Naive thymus-derived CD4-positive, alpha-beta T cell (primary cell): ENCODE results near the gene ASXL1. TPM values are rescaled to one million over a fixed set of nuclear protein-coding genes. Genes with fewer than 3 reads are reported as not detected.
"Not testable (repeated sequence)": the region's sequence is repeated elsewhere in the genome, so short reads cannot be mapped to it uniquely, and the experiment has no call there.

ENCODE experiments used
- ATAC-seq: fragments of 150-1000 bp; cut with Tn5 transposase; 2 replicates; pipeline ENCODE4 v1.10.0; 2021; ENCODE audit warnings: mild to moderate bottlenecking, moderate library complexity
- CTCF ChIA-PET: fragments of 350-600 bp; sonication (Branson Sonifier 250); formaldehyde crosslinking; loops from one replicate; lab custom pipeline; 2021; ENCODE audit warnings: antibody characterized with exemption; lab: Charles Lee
- POLR2A ChIA-PET: fragments of 350-600 bp; sonication (Branson Sonifier 250); formaldehyde crosslinking; loops from one replicate; lab custom pipeline; 2021; ENCODE audit warnings: antibody characterized with exemption, inconsistent platforms; lab: Charles Lee
- DNase-seq, 9 donors: peaks; one replicate each; pipeline versions ENCODE4 v3.0.0 to v3.0.0-alpha.2; 2020 to 2022; ENCODE audit warnings: mixed read lengths in 1 of 9
- H3K27ac ChIP-seq: one replicate; pipeline ENCODE4 v1.7.0; 2013; ENCODE audit warnings: mild to moderate bottlenecking, low read depth, low read length, moderate library complexity
- H3K27me3 ChIP-seq, 2 donors: one replicate each; pipeline ENCODE4 v1.7.0; 2013; ENCODE audit warnings: low read length in 2 of 2, mild to moderate bottlenecking in 2 of 2, moderate library complexity in 2 of 2; ENCODE audit not compliant: control insufficient read depth in 2 of 2, insufficient read depth in 2 of 2
- H3K36me3 ChIP-seq, 3 experiments: 1 replicate in 2 of 3; 2 replicates in 1 of 3; pipeline ENCODE4 v1.7.0; 2013; ENCODE audit warnings: low read length in 3 of 3, mild to moderate bottlenecking in 3 of 3, moderate library complexity in 1 of 3; ENCODE audit not compliant: insufficient read depth in 3 of 3, control insufficient read depth in 2 of 3
- H3K4me1 ChIP-seq, 2 donors: one replicate each; pipeline ENCODE4 v1.7.0; 2013; ENCODE audit warnings: low read length in 2 of 2, mild to moderate bottlenecking in 2 of 2, moderate library complexity in 1 of 2; ENCODE audit not compliant: control insufficient read depth in 2 of 2, insufficient read depth in 2 of 2
- H3K4me3 ChIP-seq: 2 replicates; pipeline ENCODE4 v1.7.0; 2013; ENCODE audit warnings: mild to moderate bottlenecking, low read length
- H3K9me3 ChIP-seq, 3 experiments: 1 replicate in 2 of 3; 2 replicates in 1 of 3; pipeline ENCODE4 v1.7.0; 2013; ENCODE audit warnings: low read length in 3 of 3; ENCODE audit not compliant: control insufficient read depth in 2 of 3
- H3K27ac Mint-ChIP-seq, 9 donors: one replicate each; pipeline ENCODE4 v1.8.0; 2020 to 2022; ENCODE audit warnings: mixed read lengths in 9 of 9, mild to moderate bottlenecking in 8 of 9, moderate library complexity in 5 of 9, inconsistent platforms in 2 of 9
- H3K27me3 Mint-ChIP-seq, 5 donors: one replicate each; pipeline ENCODE4 v1.8.0; 2021 to 2022; ENCODE audit warnings: mixed read lengths in 5 of 5, mild to moderate bottlenecking in 1 of 5
- H3K36me3 Mint-ChIP-seq, 5 donors: one replicate each; pipeline ENCODE4 v1.8.0; 2020 to 2022; ENCODE audit warnings: mixed read lengths in 5 of 5, mild to moderate bottlenecking in 3 of 5, inconsistent platforms in 1 of 5
- H3K4me1 Mint-ChIP-seq, 7 donors: one replicate each; pipeline ENCODE4 v1.8.0; 2020 to 2022; ENCODE audit warnings: mixed read lengths in 7 of 7, mild to moderate bottlenecking in 3 of 7, inconsistent platforms in 1 of 7
- H3K4me3 Mint-ChIP-seq, 10 donors: one replicate each; pipeline ENCODE4 v1.8.0; 2020 to 2022; ENCODE audit warnings: mild to moderate bottlenecking in 10 of 10, mixed read lengths in 10 of 10, moderate library complexity in 6 of 10, inconsistent platforms in 2 of 10
- H3K9me3 Mint-ChIP-seq, 11 donors: one replicate each; pipeline ENCODE4 v1.8.0; 2020 to 2022; ENCODE audit warnings: mixed read lengths in 11 of 11, mild to moderate bottlenecking in 4 of 11, inconsistent platforms in 1 of 11, moderate library complexity in 1 of 11
- intact Hi-C, 2 donors: fragments of 100-400 bp; cut with micrococcal nuclease; formaldehyde crosslinking; loops; one replicate each; pipeline ENCODE4 v1.15.1; 2023
- polyA plus RNA-seq, 2 donors: library from polyadenylated mRNA; unstranded; fragments of 300-500 nt; fragmentation: Illumina TruSeq; gene quantifications; one replicate each; pipeline ENCODE4 v1.2.3, GENCODE V29; 2021
- total RNA-seq, 6 experiments: library from RNA in 5 of 6; stranded (reverse) in 5 of 6; gene quantifications; 1 replicate in 5 of 6; 2 replicates in 1 of 6; pipeline ENCODE4 v1.2.3 and lab custom pipeline; 2021 to 2026

Gene ASXL1
- total and polyA plus RNA-seq, 7 experiments from 2014 or later, result 14.7 to 200 (median 147) TPM

DNA sequence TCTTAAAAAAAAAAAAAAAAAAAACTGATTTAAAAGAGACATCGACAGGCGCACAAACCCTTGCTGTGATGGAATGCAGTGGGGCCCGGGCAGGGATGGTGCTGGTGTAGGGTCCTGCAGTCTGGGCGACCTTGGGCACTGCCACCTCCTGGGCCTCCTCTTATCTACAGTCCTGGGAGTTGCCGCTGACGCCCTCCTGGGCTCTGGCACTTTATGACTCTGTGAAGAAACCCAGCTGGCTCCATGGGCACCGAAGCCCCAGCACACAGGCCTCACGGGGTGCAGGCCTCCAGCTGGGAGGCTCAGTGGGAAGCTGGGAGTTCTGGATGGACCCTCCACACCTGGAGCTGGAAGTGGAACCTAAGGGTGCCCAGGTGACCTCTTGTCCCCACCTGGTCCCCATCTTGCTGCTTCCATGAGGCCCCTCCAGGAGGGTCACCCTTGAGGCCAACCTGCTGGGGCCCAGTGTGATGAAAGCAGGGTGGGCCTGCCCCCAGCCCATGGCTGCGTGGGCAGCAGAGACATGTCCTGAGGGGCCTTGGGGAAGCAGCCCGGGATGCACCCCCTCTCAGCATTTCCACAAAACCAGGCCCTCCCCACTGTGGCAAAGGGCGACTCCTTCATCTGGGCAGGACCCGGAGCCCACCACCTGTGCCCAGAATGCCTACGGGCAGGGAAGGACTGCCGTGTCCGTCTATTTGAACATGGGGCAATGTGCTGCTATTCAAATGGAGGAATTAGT lies 104.9 kb downstream of the ASXL1 start:
- ChIA-PET CTCF (interaction anchor here (0.8 kb wide), 1 partner anchor 23 kb away, joined by 3 read pairs; no protein-coding TSS in a partner anchor), POLR2A (no interaction called here)
- DNase-seq (no peak), ATAC-seq (no peak)
- peak overlapping the region in 3 of 9 donors; percentile 17 to 86 (median 67) for H3K27ac Mint-ChIP-seq
- H3K36me3 Mint-ChIP-seq, result no peaks in the 10 kb centered on the region
- Histone ChIP-seq H3K27me3 (no peaks in the 10 kb centered on the region), H3K36me3 (peaks cover 0 to 79% (median 3%) of the 10 kb centered on the region in 3 experiments), H3K4me3 (no peak overlapping the region), H3K27ac (no peak overlapping the region), H3K9me3 (no peaks in the 10 kb centered on the region), H3K4me1 (no peaks in the 10 kb centered on the region)
- H3K4me1 Mint-ChIP-seq, result peaks cover 0 to 9% (median 7%) of the 10 kb centered on the region in 7 donors
- intact Hi-C loops, result no loop called here
- no peaks in the 10 kb centered on the region for H3K27me3 Mint-ChIP-seq
- no peak overlapping the region for H3K4me3 Mint-ChIP-seq
- no peaks in the 10 kb centered on the region for H3K9me3 Mint-ChIP-seq

DNA sequence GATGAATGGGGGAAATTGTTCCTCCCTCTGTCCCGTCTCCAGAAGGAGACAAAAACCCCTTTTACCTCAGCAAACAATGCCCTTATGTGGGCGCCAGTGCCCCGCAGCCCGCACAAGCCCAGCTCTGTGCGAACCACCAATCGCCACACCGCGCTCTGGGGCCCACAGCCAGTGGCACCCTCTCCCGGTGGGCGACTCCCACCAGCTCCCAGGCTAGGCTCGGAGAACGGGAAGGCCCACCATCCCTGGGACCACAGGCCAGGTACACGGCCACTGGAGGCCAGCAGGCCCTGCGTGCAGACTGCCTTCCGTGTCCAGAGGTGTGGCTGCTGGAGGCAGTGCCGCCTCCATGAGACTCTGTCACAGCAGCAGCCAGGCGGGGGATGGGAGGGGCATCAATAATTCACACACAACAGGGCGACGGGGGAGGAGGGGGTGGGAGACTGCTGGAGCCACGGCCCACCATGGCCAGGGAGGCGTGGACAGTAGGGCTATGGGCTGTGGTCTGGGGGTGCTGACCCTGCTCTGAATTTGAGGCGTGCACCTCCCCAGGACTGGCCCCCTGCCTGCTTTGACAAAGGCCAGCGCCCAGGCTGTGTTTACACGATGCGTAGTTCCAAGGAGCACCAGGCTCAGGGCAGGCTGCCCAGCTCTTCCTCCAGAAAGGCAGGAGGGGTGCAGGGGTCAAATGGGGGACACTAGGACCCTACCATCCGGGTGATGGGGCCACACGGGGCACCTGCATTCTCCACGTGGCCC lies 105.7 kb downstream of the ASXL1 start:
- no peak overlapping the region for H3K4me3 ChIP-seq
- H3K27ac Mint-ChIP-seq, result peak overlapping the region in 3 of 9 donors; percentile 17 to 67 (median 25)
- H3K4me3 Mint-ChIP-seq, result no peak overlapping the region
- no peaks in the 10 kb centered on the region for H3K9me3 Mint-ChIP-seq
- no peaks in the 10 kb centered on the region for H3K4me1 ChIP-seq
- ChIA-PET CTCF (interaction anchor here (0.8 kb wide), 1 partner anchor 22 kb away, joined by 3 read pairs; no protein-coding TSS in a partner anchor), POLR2A (interaction anchor here (0.5 kb wide), 1 partner anchor 188 kb away, joined by 5 read pairs; no protein-coding TSS in a partner anchor)
- no peak overlapping the region for H3K27ac ChIP-seq
- H3K36me3 ChIP-seq, result peaks cover 0 to 76% (median 3%) of the 10 kb centered on the region in 3 experiments
- no peaks in the 10 kb centered on the region for H3K27me3 Mint-ChIP-seq
- ATAC-seq (no peak), DNase-seq (no peak)
- intact Hi-C loops, result no loop called here
- no peaks in the 10 kb centered on the region for H3K9me3 ChIP-seq
- no peaks in the 10 kb centered on the region for H3K36me3 Mint-ChIP-seq
- no peaks in the 10 kb centered on the region for H3K27me3 ChIP-seq
- peaks cover 0 to 9% (median 0%) of the 10 kb centered on the region in 7 donors for H3K4me1 Mint-ChIP-seq

DNA sequence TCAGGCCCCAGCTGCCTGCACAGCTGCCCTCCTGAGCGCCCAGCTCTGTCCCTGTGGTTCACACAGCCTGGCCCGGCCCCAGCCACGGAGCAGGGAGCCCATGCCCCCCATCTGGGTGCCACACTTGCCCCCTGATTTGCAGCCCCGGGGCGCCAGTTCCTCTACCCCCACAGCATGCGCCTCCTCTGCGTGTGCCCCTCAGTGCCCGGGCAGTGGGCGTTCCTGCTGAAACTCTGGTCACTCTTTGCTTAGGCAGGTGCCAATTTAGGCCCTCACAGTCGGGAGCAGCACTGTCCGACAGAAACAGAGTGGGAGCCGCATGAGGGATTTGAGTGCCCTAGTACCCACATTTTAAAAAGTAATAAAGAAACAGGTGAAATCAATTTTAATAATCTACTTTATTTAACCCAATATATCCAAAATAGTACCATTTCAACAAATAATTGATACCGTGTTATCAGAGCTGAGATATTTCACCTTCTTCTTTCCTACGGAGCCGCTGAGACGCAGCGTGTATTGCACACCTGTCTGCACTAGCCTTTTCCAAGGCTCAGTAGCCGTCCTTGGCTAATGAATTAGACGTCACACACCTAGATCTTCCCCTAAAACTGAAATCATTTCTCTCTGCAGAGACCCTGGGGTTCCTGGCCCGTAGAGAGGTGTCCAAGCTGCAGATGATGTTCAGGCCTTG lies 106.4 kb downstream of the ASXL1 start:
- no peak overlapping the region for H3K4me3 Mint-ChIP-seq
- H3K9me3 Mint-ChIP-seq, result no peaks in the 10 kb centered on the region

DNA sequence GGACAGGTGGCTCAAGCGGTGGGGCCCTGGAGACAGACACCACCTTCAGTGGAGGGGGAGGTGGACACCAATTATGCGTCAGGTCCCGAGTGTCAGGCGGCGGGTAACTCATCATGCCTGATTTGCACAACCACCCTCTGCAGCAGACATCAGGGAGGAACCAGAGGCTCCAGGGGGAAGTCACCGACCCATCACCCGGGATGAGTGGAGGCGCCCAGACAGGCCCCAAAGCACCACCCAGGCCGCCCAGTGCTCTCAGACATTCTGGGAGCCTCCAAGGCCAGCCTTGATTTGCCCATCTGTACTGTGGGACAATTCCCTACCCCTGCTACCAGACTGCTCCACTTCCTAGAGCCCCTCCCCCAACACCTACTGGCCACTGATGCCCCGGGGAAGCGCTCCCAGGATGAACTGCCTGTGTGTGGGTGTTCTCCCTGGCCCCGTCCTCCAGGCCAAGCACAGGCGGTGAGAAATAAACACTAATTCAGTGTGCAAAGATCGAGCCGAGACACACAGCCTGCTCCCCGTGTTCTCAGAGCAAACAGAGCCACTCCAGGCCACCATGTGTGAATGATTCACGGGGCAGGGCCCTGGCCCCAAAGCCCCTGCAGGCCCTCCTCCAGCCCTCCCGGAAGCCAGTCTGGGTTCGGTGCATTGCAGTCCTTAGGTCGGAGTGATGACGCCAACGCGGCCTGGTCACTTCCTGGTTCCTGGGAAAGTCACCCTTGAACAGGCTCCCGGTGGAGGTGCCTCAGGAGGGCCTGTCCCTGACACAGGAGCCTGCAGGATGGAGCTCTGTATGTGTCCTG lies 107.2 kb downstream of the ASXL1 start:
- CTCF ChIA-PET, result no interaction called here
- ATAC-seq (peak; percentile 28), DNase-seq (no peak)
- H3K36me3 Mint-ChIP-seq, result no peaks in the 10 kb centered on the region
- H3K4me3 Mint-ChIP-seq, result no peak overlapping the region
- peaks cover 0 to 8% (median 4%) of the 10 kb centered on the region in 7 donors for H3K4me1 Mint-ChIP-seq
- no peaks in the 10 kb centered on the region for H3K4me1 ChIP-seq
- no peaks in the 10 kb centered on the region for H3K27me3 ChIP-seq
- H3K27me3 Mint-ChIP-seq, result no peaks in the 10 kb centered on the region
- H3K27ac Mint-ChIP-seq, result peak overlapping the region in 4 of 9 donors; percentile 12 to 74 (median 36)
- H3K4me3 ChIP-seq, result no peak overlapping the region
- no peaks in the 10 kb centered on the region for H3K9me3 ChIP-seq
- H3K27ac ChIP-seq, result no peak overlapping the region
- no peaks in the 10 kb centered on the region for H3K9me3 Mint-ChIP-seq
- H3K36me3 ChIP-seq, result peaks cover 0 to 70% (median 0%) of the 10 kb centered on the region in 3 experiments
- intact Hi-C loops, result no loop called here
- POLR2A ChIA-PET, result no interaction called here

More for the DNA sequence above, 106.4 kb downstream of the ASXL1 start:
- ATAC-seq (no peak), DNase-seq (no peak)
- POLR2A ChIA-PET, result interaction anchor here (0.5 kb wide), 1 partner anchor 188 kb away, joined by 5 read pairs; no protein-coding TSS in a partner anchor
- no peaks in the 10 kb centered on the region for H3K27me3 ChIP-seq
- Mint-ChIP-seq H3K27ac (peak overlapping the region in 3 of 9 donors; percentile 25 to 65 (median 47)), H3K27me3 (no peaks in the 10 kb centered on the region), H3K4me1 (peaks cover 0 to 9% (median 0%) of the 10 kb centered on the region in 7 donors), H3K36me3 (no peaks in the 10 kb centered on the region)
- peaks cover 0 to 74% (median 3%) of the 10 kb centered on the region in 3 experiments for H3K36me3 ChIP-seq
- no peaks in the 10 kb centered on the region for H3K4me1 ChIP-seq
- intact Hi-C loops, result no loop called here
- no peak overlapping the region for H3K27ac ChIP-seq
- no peaks in the 10 kb centered on the region for H3K9me3 ChIP-seq
- no peak overlapping the region for H3K4me3 ChIP-seq
- CTCF ChIA-PET, result no interaction called here

DNA sequence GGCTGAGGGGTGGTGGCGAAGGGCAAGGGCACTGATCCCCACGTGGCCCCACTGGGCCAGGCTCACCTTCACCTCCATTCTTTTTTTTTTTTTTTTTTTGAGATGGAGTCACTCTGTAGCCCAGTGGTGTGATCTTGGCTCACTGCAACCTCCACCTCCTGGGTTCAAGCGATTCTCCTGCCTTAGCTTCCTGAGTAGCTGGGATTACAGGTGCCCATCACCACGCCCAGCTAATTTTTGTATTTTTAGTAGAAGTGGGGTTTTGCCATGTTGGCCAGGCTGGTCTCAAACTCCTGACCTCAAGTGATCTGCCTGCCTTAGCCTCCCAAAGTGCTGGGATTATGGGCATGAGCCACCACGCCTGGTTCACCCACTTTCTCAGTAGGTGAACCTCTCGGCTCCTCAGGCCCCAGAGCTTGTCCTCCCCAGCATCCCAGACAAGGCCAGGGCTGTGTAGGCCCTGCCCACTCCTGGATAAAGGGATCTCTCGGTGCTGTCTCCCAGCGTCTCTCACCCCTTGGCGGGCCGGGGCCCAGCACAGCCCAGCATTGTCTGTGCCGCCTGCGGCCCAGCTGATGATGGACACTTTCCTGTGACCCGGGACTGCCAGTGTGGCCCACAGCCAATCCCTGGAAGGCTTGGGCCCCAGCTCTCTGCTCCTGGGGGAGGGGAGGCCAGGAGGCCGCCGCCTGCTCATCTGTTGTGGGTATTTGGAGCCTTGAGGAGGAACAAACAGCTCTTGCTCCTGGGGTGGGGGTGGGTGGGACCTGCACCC lies 108.0 kb downstream of the ASXL1 start:
- POLR2A ChIA-PET, result interaction anchor here (0.6 kb wide), 1 partner anchor 1149 kb away, joined by 5 read pairs; no protein-coding TSS in a partner anchor
- ATAC-seq, H3K27me3 Mint-ChIP-seq, H3K4me1 ChIP-seq, CTCF ChIA-PET, H3K27me3 ChIP-seq, intact Hi-C loops, H3K9me3 Mint-ChIP-seq, H3K4me3 ChIP-seq, H3K9me3 ChIP-seq, H3K4me1 Mint-ChIP-seq, H3K4me3 Mint-ChIP-seq, DNase-seq, H3K36me3 Mint-ChIP-seq, H3K27ac ChIP-seq: not testable (repeated sequence)
- H3K27ac Mint-ChIP-seq, result peak overlapping the region in 3 of 9 donors; percentile 37 to 74 (median 63)
- peaks cover 0 to 70% (median 0%) of the 10 kb centered on the region in 3 experiments for H3K36me3 ChIP-seq
